Subcutaneous abdominal adipose tissue (tissue), 5 donors: ENCODE measurements around the gene CGN.

Experiments used
- H3K27ac ChIP-seq: one replicate; pipeline ENCODE4 v1.7.0; 2013; ENCODE audit warnings: low read depth, mild to moderate bottlenecking, inconsistent platforms, low read length, moderate library complexity
- H3K27me3 ChIP-seq, 5 donors: one replicate each; pipeline ENCODE4 v1.7.0; 2013; ENCODE audit warnings: low read length in 5 of 5, inconsistent platforms in 1 of 5; ENCODE audit not compliant: control insufficient read depth in 5 of 5, insufficient read depth in 4 of 5
- H3K36me3 ChIP-seq, 5 donors: one replicate each; pipeline ENCODE4 v1.7.0; 2013; ENCODE audit warnings: low read length in 5 of 5; ENCODE audit not compliant: control insufficient read depth in 5 of 5, insufficient read depth in 5 of 5
- H3K4me1 ChIP-seq, 5 donors: one replicate each; pipeline ENCODE4 v1.7.0; 2013; ENCODE audit warnings: low read length in 5 of 5, mild to moderate bottlenecking in 3 of 5, moderate library complexity in 1 of 5; ENCODE audit not compliant: control insufficient read depth in 5 of 5, insufficient read depth in 5 of 5
- H3K4me3 ChIP-seq, 5 donors: one replicate each; pipeline ENCODE4 v1.7.0; 2013; ENCODE audit warnings: low read length in 5 of 5, low read depth in 1 of 5
- H3K9ac ChIP-seq, 5 donors: one replicate each; pipeline ENCODE4 v1.7.0; 2013; ENCODE audit warnings: low read length in 5 of 5, mild to moderate bottlenecking in 4 of 5, moderate library complexity in 3 of 5
- H3K9me3 ChIP-seq, 5 donors: one replicate each; pipeline ENCODE4 v1.7.0; 2013; ENCODE audit warnings: low read length in 5 of 5; ENCODE audit not compliant: control insufficient read depth in 5 of 5
- donor health status: healthy.
- donor health status: healthy.
- donor health status: healthy.
- donor health status: healthy.
- donor health status: healthy.

CGN gene

DNA sequence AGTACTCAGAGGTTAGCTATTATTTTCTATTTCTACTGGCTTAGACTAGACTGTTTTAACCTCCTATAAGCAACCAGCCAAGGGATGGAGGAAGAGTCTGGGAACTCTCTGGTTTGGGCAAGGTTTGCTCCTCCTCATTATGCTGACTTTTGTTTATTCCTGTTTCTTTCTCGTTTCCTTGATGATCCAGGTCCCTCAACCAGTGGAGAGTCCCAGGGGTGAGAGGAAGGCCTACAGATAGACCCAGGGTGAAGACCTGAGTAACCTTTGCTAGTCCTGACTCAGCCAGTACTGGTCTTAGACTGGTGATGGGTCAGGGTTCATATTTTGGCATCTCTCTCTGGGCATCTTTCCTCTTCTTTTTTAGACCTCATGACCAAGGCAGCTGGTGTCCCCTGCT is 34.4 kb downstream of the CGN start:
- Histone ChIP-seq H3K9ac (no peak overlapping the region), H3K27me3 (no peaks in the 10 kb centered on the region), H3K27ac (peak overlapping the region; percentile 23), H3K36me3 (no peaks in the 10 kb centered on the region), H3K4me1 (peaks cover 3 to 55% (median 34%) of the 10 kb centered on the region in 5 donors), H3K9me3 (no peaks in the 10 kb centered on the region), H3K4me3 (no peak overlapping the region)

DNA sequence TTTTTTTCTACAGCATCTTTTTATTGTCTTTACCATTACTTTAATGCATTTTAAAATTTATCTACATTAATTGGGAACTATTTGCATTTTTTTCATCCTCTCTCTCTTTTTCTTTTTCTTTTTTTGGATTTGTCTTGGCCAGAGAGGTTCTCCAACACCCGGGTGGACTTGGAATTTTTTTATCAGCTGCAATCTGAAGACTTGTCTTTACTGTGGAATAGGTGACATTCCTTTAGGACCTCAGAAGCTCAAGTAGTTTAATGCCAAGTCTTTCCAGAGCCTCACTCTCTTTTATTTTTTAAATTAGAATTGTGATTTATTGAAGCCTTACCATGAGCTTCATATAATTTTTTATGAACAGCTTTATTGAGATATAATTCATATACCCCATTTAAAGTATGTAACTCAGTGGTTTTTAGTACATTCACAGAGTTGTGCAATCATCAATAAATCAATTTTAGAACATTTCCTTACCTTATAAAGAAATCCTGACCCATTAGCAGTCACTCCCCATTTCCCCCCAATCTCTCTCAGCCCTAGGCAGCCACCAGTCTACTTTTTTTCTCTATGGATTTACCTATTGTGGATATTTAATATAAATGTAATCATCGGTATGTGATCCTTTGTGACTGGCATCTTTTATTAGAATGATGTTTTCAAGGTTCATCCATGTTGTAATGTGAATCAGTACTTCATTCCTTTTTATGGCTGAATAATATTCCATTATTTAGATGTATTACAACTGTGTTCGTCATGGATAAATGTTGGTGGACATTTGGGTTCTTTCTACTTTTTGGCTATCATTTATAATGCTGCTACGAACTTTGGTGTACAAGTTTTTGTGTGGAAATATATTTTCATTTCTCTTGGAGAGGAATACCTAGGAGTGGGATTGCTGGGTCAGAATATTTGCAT is 35.1 kb downstream of the CGN start:
- Histone ChIP-seq H3K9me3 (no peaks in the 10 kb centered on the region), H3K27ac (peak overlapping the region; percentile 23), H3K4me1 (peaks cover 3 to 47% (median 27%) of the 10 kb centered on the region in 5 donors)

DNA sequence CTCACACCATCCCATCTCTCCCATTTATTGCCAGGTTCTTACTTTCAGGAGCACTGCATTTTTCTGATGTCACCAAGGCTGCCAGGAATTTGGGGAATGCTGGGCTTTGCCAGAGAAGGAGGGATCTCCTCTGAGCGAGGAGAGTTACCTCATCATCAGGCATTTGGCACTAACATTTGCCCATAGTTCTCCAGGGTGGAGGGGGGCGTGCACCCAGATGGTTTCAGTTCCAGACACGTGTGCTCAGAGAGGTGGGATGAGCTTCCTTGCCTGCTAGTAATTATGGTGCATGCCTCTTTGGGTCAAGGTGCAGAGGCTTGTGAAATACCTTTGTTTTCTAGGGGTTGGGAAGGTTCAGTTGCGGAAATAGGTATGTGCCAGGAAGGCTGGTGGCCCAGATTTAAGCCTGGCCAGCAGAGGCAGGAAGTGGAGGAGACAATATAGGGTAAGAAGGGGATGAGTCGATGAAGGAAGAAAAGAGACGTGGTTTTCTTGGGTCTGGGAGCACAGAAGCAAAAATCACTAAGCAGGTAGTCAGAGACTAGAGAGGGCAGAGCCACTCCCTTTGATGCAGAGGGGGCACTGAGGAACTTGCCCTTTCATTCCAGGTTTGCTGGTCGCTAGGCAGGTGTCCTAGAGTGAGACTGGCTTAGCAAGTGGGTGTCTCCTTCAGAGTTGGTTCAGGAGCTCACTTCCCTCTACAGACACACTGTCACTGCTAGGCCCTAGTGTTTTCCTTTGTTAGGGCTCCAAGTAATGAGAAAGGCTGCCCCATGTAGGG is 36.1 kb downstream of the CGN start:
- Histone ChIP-seq H3K36me3 (no peaks in the 10 kb centered on the region), H3K27ac (peak overlapping the region; percentile 39), H3K4me1 (peaks cover 2 to 37% (median 20%) of the 10 kb centered on the region in 5 donors), H3K4me3 (peak overlapping the region in 2 of 5 donors; percentile 5 to 49), H3K9ac (no peak overlapping the region), H3K9me3 (no peaks in the 10 kb centered on the region), H3K27me3 (no peaks in the 10 kb centered on the region)

More for the DNA sequence above, 35.1 kb downstream of the CGN start:
- Histone ChIP-seq H3K4me3 (no peak overlapping the region), H3K36me3 (no peaks in the 10 kb centered on the region), H3K27me3 (no peaks in the 10 kb centered on the region), H3K9ac (no peak overlapping the region)

DNA sequence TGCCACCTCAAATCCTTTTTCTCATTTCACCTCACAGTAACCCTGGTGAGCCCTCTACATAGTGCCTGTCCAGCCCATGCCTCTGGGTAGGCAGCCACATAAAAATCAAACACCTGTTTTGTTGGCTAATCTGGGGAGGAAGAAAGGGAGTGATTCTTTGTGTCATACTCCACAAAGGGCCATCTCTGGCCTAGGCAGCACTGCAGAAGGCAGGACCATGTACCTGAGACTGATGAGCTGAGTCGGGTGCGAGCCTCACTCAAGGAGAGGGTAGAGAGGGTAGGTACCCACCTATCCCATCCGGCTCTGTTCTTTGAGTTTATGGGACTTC is 36.7 kb downstream of the CGN start:
- no peaks in the 10 kb centered on the region for H3K9me3 ChIP-seq
- no peak overlapping the region for H3K9ac ChIP-seq
- H3K27me3 ChIP-seq, result no peaks in the 10 kb centered on the region
- peaks cover 1 to 33% (median 20%) of the 10 kb centered on the region in 5 donors for H3K4me1 ChIP-seq
- peak overlapping the region in 1 of 5 donors; percentile 49 for H3K4me3 ChIP-seq
- H3K27ac ChIP-seq, result peak overlapping the region; percentile 39
- no peaks in the 10 kb centered on the region for H3K36me3 ChIP-seq

DNA sequence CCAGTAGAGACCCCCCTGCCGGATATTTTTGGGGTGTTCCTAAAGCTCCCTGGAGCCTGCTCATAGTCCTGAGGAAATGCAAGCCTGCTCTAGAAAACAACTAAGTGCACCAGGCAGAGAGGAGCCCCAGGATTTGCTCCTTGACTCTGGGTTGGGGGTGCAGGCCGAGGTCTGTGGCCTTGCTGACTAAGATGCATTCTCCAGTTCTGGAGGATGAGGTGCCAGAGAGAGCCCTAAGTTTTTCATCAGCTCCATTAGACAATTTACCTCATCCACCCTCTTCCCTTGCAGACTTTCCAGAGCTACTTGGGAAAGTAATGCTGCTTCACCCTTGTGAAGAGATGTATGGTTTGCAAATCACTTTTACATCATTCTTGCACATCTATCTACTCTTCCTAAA is 38.0 kb downstream of the CGN start:
- peaks cover 0 to 24% (median 15%) of the 10 kb centered on the region in 5 donors for H3K4me1 ChIP-seq
- no peak overlapping the region for H3K4me3 ChIP-seq
- H3K36me3 ChIP-seq, result no peaks in the 10 kb centered on the region
- H3K27ac ChIP-seq, result no peak overlapping the region
- H3K9ac ChIP-seq, result no peak overlapping the region
- H3K9me3 ChIP-seq, result no peaks in the 10 kb centered on the region
- no peaks in the 10 kb centered on the region for H3K27me3 ChIP-seq

DNA sequence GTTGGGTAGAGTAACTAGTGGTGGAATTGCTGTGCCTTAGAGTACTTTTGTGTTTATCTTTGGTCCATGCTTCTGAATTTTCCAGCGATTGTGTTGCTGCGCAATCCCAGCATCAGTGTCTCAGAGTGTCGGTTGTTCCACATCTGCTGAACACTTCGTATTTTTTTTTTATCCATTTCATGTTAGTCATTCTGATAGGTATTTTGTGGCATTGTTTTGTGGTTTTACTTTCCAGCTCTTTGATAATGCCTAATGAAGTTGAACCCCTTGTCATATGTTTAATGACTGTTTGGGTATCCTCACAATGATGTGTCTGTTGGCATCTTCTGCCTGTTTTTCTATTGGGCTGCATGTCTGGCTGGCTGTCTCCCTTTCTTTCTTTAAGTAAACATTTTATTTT is 42.5 kb downstream of the CGN start:
- Histone ChIP-seq H3K9ac (no peak overlapping the region), H3K27ac (no peak overlapping the region), H3K4me1 (peaks cover 0 to 3% (median 0%) of the 10 kb centered on the region in 5 donors), H3K4me3 (no peak overlapping the region), H3K36me3 (no peaks in the 10 kb centered on the region), H3K27me3 (no peaks in the 10 kb centered on the region), H3K9me3 (no peaks in the 10 kb centered on the region)

DNA sequence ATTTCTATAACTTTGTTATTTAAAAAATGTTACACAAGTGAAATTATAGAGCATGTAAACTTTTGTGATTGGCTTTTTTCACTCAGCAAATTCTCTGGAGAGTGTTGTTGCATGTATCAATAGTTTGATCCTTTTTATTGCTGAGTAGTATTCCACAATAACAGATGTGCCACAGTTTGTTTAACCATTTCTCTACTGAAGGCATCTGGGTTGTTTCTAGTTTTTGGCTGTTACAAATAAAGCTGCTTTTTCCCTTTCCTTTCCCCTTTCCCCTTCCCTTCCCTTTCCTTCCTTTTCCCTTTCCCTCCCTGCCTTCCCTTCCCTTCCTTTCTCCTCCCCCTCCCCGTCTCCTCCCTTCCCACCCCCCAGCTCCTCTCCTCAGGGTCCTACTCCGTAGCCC is 44.9 kb downstream of the CGN start:
- Histone ChIP-seq H3K27me3 (no peaks in the 10 kb centered on the region), H3K36me3 (no peaks in the 10 kb centered on the region), H3K4me1 (no peaks in the 10 kb centered on the region), H3K9me3 (no peaks in the 10 kb centered on the region), H3K9ac (no peak overlapping the region), H3K4me3 (no peak overlapping the region), H3K27ac (no peak overlapping the region)

DNA sequence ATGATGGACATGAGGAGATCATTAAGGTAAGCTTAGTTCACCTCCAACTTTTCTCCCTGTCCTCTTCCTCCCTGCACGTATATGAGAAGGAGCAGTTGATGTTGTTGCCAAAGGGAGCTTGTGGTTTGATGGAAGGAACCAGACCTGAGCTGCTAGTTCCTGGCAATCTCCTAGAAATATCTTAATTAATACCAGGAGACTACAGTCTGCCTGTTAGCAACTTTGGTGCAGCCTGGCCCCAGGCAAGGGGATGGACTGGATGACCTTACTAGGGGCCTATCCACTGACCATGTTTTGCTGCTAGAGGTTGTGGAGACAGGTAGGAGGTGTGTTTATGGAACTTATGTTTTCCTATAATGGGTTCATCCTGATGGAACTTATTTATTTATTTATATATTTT is 51.5 kb downstream of the CGN start:
- H3K4me1 ChIP-seq, result no peaks in the 10 kb centered on the region
- H3K27me3 ChIP-seq, result no peaks in the 10 kb centered on the region
- H3K27ac ChIP-seq, result no peak overlapping the region
- peaks cover 0 to 34% (median 18%) of the 10 kb centered on the region in 5 donors for H3K36me3 ChIP-seq
- no peaks in the 10 kb centered on the region for H3K9me3 ChIP-seq
- no peak overlapping the region for H3K4me3 ChIP-seq
- no peak overlapping the region for H3K9ac ChIP-seq

DNA sequence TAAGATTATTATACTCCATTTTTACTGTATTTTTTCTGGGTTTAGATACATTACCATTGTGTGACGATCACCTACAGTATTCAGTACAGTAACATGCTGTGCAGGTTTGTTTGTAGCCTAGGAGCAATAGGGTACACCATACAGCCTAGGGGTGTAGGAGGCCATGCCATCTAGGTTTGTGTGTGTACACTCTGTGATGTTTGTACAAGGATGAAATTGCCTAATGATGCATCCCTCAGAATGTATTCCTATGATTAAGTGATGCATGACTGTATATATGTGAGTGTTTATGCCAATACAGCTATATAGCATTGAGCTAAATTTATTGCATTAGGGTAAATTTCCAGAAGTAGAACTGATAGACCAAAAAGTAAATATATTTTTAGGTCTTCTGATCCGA is 52.2 kb downstream of the CGN start:
- Histone ChIP-seq H3K4me3 (no peak overlapping the region), H3K27ac (no peak overlapping the region), H3K4me1 (no peaks in the 10 kb centered on the region), H3K9me3 (no peaks in the 10 kb centered on the region), H3K9ac (no peak overlapping the region), H3K27me3 (no peaks in the 10 kb centered on the region), H3K36me3 (peaks cover under 1 to 34% (median 18%) of the 10 kb centered on the region in 5 donors)
